Heart right ventricle (tissue), 16 donors: ENCODE results near the gene FBXL13. TPM values are rescaled to one million over a fixed set of nuclear protein-coding genes. Genes with fewer than 3 reads are reported as not detected.

Experiments used
- ATAC-seq, 8 donors: fragments of 200-7000 bp; cut with Tn5 transposase; one replicate each; pipeline ENCODE4 v1.9.1; 2020; ENCODE audit warnings: mild to moderate bottlenecking in 8 of 8, moderate library complexity in 8 of 8, moderate number of reproducible peaks in 1 of 8
- DNase-seq, 2 donors: peaks; one replicate each; pipeline ENCODE4 v3.0.0-alpha.2; 2020
- H3K27ac ChIP-seq, 10 donors: fragments of 200-600 bp; sonication (generic) in 2 of 10; one replicate each; pipeline versions ENCODE4 v1.5.0 to v1.8.0; 2020 to 2022; ENCODE audit warnings: mild to moderate bottlenecking in 3 of 10
- H3K27me3 ChIP-seq, 7 donors: fragments of 200-600 bp; one replicate each; pipeline ENCODE4 v1.8.0; 2021 to 2022; ENCODE audit warnings: mild to moderate bottlenecking in 2 of 7
- H3K36me3 ChIP-seq, 9 donors: fragments of 200-600 bp; sonication (generic) in 1 of 9; one replicate each; pipeline versions ENCODE4 v1.5.0 to v1.8.0; 2020 to 2022; ENCODE audit warnings: mild to moderate bottlenecking in 2 of 9
- H3K4me1 ChIP-seq, 9 donors: fragments of 200-600 bp; sonication (generic) in 1 of 9; one replicate each; pipeline versions ENCODE4 v1.5.0 to v1.8.0; 2020 to 2022; ENCODE audit warnings: mild to moderate bottlenecking in 4 of 9
- H3K4me3 ChIP-seq, 10 donors: fragments of 200-600 bp; sonication (generic) in 2 of 10; one replicate each; pipeline versions ENCODE4 v1.5.0 to v1.8.0; 2020 to 2022; ENCODE audit warnings: mild to moderate bottlenecking in 7 of 10, moderate library complexity in 2 of 10
- H3K9me3 ChIP-seq, 11 donors: fragments of 200-600 bp in 10 of 11; sonication (generic) in 2 of 11; one replicate each; pipeline versions ENCODE4 v1.5.0 to v1.8.0; 2013 to 2022; ENCODE audit warnings: mild to moderate bottlenecking in 2 of 11, control low read depth in 1 of 11, moderate library complexity in 1 of 11
- CTCF ChIP-seq, 9 donors: fragments of 200-600 bp; sonication (generic) in 2 of 9; IDR thresholded peaks; one replicate each; pipeline versions ENCODE4 v1.5.0 to v1.8.0; 2021 to 2022; ENCODE audit warnings: antibody characterized with exemption in 9 of 9, mild to moderate bottlenecking in 5 of 9, moderate library complexity in 1 of 9
- WGBS, 2 donors: extraction: QIAGEN DNeasy Blood & Tissue Kit; methylation state at CpG; one replicate each; pipeline ENCODE4 v1.1.7; 2013; ENCODE audit warnings: inconsistent platforms in 1 of 2; 5-methylcytosine and 5-hydroxymethylcytosine counted together
- intact Hi-C, 10 donors: fragments of 100-400 bp; cut with DNase I; formaldehyde crosslinking; loops; one replicate each; pipeline versions ENCODE4 v1.11.1 to v1.14.2; 2022
- polyA plus RNA-seq, 2 donors: library from polyadenylated mRNA; stranded (reverse); fragments of 200-250 nt; gene quantifications; one replicate each; pipeline ENCODE4 v1.2.3, GENCODE V29; 2013
- total RNA-seq, 10 donors: library from RNA; stranded (reverse); fragmentation: NEBNext Ultra II Directional in 3 of 10; extraction: Animal tissue kit (Norgen Biotek cat#: 25700) in 3 of 10; gene quantifications; one replicate each; pipeline versions ENCODE4 v1.2.1 to v1.2.4, GENCODE V29; 2021 to 2023
- donor health status: Arrhythmogenic right ventricular cardiomyopathy.
- donor health status: ischemic (EF 13 %, LVEDD 7.1; RV severe dilation, severe dysfunction).
- donor health status: healthy with polysubstance abuse.
- donor health status: DM: no; HTN: yes; CAD: no.
- donor health status: DM: no; HTN: no; CAD: no.
- donor health status: ischemic (EF 25% LVEDD 6.9; RV normal size, moderate dysfunction).
- donor health status: ischemic (EF 25% LVEDD 5.7; RV mildly dilated, moderate dysfunction).
- donor health status: healthy.
- donor health status: DM: yes; HTN: yes; CAD: no.
- donor health status: Ischemic cardiomyopathy.
- donor health status: ischemic (EF 35%, LVEDD 5.7; RV mildly dilated, moderate dysfunction).
- donor health status: nonischemic (EF 11% LVEDD 7.7; RV severe dilation, severe dysfunction).
- donor health status: DM: yes; HTN: yes; CAD: no.
- donor health status: PGD.
- donor health status: ischemic (EF 29% LVEDD 5.4; RV normal size, mild dysfunction).
- donor health status: nonischemic (EF 23%, LVEDD 6.1; RV moderate dilation, normal function).

Gene FBXL13
- total and polyA plus RNA-seq, 12 donors: 0.12 to 0.87 (median 0.45) TPM; not detected in 1

- no peak overlapping the region for H3K4me3 ChIP-seq
- no peak for ATAC-seq
- intact Hi-C loops: no loop called here
- H3K9me3 ChIP-seq: peaks cover 0 to 46% (median 0%) of the 10 kb centered on the region in 11 donors
- H3K27ac ChIP-seq: no peak overlapping the region
- no peak for TF ChIP-seq CTCF (IDR thresholded peaks at IDR 0.05)
- DNase-seq: no peak
- no peaks in the 10 kb centered on the region for H3K27me3 ChIP-seq
- H3K4me1 ChIP-seq: peaks cover 0 to 7% (median 0%) of the 10 kb centered on the region in 9 donors
- no peaks in the 10 kb centered on the region for H3K36me3 ChIP-seq
Measured at GRCh38 chr7:102953406-102953805, 121.2 kb downstream of the FBXL13 start.

GRCh38 chr7:102951839-102952238 is 122.8 kb downstream of the FBXL13 start:
- WGBS, 2 donors: 97 to 98% methylated on average over 3 of the region's 3 CpGs
- H3K27me3 ChIP-seq: no peaks in the 10 kb centered on the region
- H3K27ac ChIP-seq: no peak overlapping the region
- intact Hi-C loops: no loop called here
- no peak overlapping the region for H3K4me3 ChIP-seq
- no peaks in the 10 kb centered on the region for H3K36me3 ChIP-seq
- ATAC-seq (no peak), DNase-seq (no peak)
- H3K4me1 ChIP-seq: peaks cover 0 to 7% (median 0%) of the 10 kb centered on the region in 9 donors
- no peak for TF ChIP-seq CTCF (IDR thresholded peaks at IDR 0.05)
- peaks cover 0 to 33% (median 0%) of the 10 kb centered on the region in 11 donors for H3K9me3 ChIP-seq

GRCh38 chr7:102944241-102944640 is 130.4 kb downstream of the FBXL13 start:
- Histone ChIP-seq H3K27me3 (no peaks in the 10 kb centered on the region), H3K4me1 (peaks cover 0 to 27% (median 6%) of the 10 kb centered on the region in 9 donors), H3K9me3 (no peaks in the 10 kb centered on the region), H3K27ac (no peak overlapping the region), H3K4me3 (no peak overlapping the region), H3K36me3 (peaks cover 0 to 12% (median 0%) of the 10 kb centered on the region in 9 donors)
- TF ChIP-seq CTCF (IDR thresholded peaks at IDR 0.05): no peak
- intact Hi-C loops: loop anchor here in 1 of 10 donors (5.0 kb wide), 1 partner anchor 52 kb away; no protein-coding TSS in a partner anchor
- WGBS, 2 donors: 93 to 95% methylated on average over 4 of the region's 4 CpGs
- no peak for ATAC-seq
- DNase-seq: no peak

- no peak overlapping the region for H3K27ac ChIP-seq
- no peaks in the 10 kb centered on the region for H3K9me3 ChIP-seq
- ATAC-seq: no peak
- no peak for DNase-seq
- H3K36me3 ChIP-seq: peaks cover 0 to 12% (median 0%) of the 10 kb centered on the region in 9 donors
- WGBS, 2 donors: 82 to 85% methylated on average over 5 of the region's 5 CpGs
- H3K27me3 ChIP-seq: no peaks in the 10 kb centered on the region
- H3K4me3 ChIP-seq: no peak overlapping the region
- intact Hi-C loops: loop anchor here in 1 of 10 donors (5.0 kb wide), 1 partner anchor 51 kb away; no protein-coding TSS in a partner anchor
- peaks cover 0 to 34% (median 12%) of the 10 kb centered on the region in 9 donors for H3K4me1 ChIP-seq
- TF ChIP-seq CTCF (IDR thresholded peaks at IDR 0.05): no peak
Measured at GRCh38 chr7:102943423-102944169, 131.0 kb downstream of the FBXL13 start.
